Activated CD4-positive, alpha-beta T cell treated with anti-CD3 and anti-CD28 coated beads for 1 hour (primary cell): Measurements from ENCODE around the gene LRIT2.

Experiments
- DNase-seq: peaks from one replicate; pipeline ENCODE4 v3.0.0-alpha.2; 2020

Gene LRIT2

DNA sequence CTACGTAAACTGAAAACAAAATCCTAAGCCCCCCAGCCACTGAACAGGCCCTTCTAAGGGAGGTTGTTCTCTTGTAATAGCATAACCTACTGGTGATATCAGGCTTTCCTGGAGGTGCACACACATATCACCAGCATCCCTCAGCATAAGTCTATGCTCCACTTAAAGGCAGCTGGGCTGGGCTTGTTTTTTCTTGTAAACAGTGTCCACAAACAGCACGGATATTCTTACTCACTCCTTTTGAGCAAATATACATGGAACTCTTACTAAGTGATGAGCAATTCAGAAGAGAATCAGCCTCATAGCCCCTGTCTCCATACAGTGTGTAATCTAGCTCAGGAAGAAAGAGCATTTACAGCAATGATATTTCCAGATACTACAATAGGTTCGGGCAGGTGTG lies 13.6 kb upstream of the LRIT2 start:
- DNase-seq, result no peak

DNA sequence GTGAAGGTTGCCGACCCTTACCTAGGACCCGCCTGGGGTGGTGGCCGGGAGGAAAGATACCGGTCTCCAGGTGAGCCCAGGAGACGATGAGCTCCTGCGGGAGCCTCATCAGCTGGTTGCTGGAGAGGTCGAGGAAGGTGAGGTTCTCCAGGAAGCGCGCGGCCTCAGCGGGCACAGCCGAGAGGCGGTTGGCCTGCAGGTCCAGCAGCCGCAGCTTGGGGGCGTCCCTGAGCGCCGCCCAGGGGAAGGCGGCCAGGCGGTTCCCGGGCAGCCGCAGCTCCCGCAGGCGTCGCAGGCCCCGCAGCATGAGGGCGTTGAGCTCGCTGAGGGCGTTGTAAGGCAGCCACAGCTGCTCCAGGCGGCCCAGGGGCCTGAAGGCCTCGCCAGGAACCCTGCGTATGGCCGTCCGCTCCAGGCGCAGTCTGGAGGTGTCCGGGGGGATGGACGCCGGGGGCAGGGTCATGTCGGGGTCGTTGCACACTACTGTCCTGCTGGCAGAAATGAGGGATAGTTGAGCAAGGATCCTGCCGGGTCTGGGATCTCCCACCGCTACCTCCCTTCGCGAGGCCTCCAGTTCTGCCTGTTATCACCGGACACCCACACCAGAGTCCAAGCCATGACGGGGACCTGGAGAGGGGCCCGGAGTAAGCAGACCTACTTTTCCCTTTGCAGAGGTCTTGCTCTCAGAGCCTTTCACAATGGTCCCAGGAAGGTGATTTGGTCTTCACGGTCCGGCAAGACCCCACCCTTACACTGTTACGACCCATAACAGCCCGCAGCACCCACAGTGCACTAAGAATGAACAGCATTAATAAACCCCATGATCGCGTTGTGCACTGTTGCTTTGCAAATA lies 12.1 kb upstream of the LRIT2 start:
- DNase-seq, result no peak

GRCh38 chr10:84236807-84237198 lies 11.5 kb upstream of the LRIT2 start:
- DNase-seq, result no peak

GRCh38 chr10:84235096-84235495 lies 9.8 kb upstream of the LRIT2 start:
- no peak for DNase-seq

GRCh38 chr10:84234479-84234878 lies 9.1 kb upstream of the LRIT2 start:
- DNase-seq, result no peak

DNA sequence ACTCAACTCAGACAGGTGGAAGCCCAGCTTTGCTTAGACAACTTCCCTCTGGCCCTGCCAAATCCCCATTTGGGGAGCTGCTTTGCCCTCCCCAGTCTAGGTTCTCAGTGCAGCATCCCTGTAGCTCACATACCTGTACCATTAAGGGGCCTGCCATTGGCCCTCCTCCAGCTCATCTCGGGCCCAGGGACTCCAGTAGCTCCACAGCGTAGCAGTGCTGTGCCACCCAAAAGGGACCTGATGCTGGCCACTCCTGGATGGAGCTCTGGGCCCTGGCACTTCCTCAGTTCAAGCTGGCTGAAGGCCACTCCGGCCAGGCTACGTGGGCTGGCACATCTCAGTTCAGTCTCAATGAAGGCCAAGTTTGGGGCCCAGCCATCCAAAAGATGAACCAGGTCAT lies 8.6 kb upstream of the LRIT2 start:
- DNase-seq, result no peak

GRCh38 chr10:84232376-84232775 lies 7.0 kb upstream of the LRIT2 start:
- DNase-seq, result no peak

DNA sequence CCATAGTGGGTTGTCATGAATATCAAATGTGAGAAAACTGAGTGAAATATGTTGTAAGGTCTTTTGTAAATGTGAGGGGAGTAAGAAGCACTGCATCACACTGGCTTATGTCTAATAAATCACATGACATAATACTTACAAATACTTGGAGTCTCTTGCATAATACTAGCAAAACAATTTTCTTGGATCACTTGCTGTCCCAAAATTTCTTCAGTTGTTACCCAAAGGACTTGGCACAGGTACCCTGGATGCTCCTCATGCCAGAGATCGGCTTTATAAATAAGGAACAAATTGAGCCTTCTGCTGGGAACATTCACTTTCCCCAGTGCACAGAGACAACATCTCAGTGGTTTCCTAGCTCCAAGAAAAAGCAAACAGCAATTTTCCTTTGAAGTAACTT lies 5.0 kb upstream of the LRIT2 start:
- no peak for DNase-seq

DNA sequence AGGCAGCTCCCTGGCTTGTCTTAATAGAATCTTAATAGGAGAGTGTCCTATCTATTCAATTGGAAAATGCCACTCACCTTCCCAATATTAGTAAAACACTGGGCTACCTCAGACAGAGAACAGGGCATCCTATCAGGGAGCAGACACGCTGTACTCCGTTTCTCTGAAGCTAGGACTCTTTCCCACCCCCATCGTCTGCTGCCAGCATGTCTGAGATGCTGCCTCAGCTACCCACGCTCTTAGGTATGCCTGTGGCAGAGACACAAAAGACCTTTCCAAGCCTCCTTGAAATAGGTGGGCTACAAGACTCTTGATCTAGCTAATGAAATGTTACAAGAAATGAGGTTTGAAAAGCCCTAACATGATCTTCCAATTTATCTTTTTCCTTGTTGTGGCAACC lies 2.5 kb upstream of the LRIT2 start:
- no peak for DNase-seq

GRCh38 chr10:84226616-84227015 lies 1.3 kb upstream of the LRIT2 start:
- DNase-seq, result no peak

DNA sequence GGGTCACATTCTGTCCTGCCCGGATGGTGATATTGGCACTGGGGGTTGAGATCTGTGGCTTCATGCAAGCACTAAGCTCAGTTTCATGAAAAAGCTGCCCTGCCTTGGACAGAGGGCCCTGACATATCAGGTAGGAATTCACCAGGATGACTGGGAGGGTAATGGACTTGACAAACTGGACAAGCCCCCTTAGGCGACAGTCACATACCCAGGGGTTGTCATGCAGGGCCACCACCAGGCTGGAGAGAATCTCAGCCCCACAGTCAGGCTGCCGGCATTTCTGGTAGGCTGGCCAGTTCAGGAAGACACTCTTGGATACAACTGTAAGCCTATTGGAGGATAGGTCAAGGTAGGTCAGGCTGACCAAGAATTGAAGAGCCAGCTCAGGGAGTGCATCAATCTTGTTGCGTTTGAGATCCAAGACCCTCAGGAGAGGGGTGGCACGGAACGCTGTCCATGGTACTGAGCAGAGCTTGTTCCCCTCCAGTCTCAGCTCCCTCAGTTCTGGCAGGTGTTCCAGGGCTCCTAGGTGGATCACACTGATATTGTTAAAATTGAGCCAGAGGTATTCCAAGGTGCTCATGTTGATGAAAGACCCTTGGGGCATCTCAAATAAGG lies 824 bp downstream of the LRIT2 start:
- DNase-seq, result no peak

DNA sequence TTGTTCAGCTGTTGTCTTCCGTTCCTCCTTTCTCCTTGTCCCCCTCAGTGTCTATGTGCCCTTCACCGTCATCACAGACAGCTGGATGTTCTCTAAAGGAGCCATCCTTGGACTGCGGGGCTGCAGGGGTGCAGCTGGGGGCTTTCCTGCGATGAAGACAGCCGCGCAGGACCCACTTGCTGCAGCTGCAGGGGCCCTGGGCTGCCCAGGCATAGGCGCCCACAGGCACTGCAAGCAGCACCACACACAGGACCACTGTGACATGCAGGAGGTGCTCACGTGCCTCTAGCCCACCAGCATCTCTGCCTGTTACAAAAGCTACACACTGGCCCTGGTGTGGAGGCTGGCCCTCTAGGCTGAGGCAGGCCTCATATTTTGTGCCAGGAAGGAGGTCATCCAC lies 3.4 kb downstream of the LRIT2 start:
- DNase-seq, result no peak

DNA sequence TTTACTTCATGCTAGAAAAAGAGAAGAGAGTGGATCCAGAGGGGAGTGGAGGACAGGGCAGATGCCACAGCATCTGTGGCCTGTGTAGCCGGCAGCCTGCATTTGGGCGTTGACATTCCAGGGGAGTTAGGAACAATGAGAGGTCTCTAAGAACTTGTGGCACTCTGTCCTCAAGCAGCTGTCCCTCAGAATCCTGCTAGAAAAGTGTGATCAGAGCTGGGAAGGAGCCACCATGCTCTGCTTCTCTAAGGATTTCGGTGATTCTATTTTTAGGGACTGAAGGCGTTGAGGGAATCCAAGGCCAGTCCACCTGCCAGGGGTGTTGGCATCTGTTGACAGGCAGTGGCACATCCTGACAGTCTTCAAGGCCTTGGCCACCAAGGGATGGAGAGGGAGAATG lies 7.6 kb downstream of the LRIT2 start:
- DNase-seq, result no peak

- DNase-seq, result no peak
These were observed 8.5 kb downstream of the LRIT2 start for GRCh38 chr10:84216834-84217233.

DNA sequence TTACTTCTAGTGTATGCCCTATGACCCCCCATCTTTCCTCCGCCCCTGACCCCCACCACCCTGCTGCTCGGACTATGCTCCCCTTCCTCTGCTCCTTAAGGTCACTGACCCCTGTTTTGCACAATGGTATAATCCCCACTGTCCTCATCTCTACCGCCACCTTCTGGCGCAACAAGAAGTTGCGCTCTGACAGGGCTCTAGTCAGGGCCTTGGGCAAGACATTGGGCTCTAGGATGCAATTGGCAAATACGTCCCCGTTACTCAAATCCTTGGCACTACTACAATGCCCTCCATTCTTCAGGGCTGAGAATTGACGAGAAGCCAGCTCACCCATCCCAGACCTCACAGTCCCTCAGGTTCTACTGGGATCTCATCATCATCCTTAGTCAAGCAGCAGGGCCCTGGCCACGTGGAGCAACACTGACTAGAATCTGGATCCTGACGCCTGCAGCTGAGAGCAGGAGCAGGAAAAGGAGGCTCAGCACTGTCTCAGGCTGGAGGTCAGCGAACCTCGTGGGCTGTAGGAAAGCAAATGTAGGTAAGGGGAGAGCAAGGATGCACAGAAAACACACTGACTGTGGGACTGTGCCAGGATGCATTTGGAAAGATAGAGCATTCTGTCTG lies 10.6 kb downstream of the LRIT2 start:
- no peak for DNase-seq

DNA sequence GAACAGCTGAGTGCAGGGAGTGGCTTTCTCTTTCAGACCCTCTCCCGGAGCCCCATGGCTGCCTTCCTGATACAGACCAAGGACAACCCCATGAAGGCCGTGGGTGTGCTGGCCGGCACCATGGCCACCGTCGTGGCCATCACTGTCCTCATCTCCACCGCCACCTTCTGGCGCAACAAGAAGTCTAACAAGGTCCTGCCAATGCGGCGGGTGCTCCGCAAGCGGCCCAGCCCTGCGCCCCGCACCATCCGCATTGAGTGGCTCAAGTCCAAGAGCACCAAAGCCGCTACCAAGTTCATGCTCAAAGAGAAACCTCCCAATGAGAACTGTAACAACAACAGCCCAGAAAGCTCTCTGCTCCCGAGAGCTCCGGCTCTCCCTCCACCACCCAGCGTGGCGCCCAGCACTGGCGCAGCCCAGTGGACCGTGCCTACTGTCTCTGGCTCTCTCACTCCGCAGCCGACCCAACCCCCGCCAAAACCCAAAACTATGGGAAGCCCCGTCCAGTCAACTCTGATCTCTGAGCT lies 11.2 kb downstream of the LRIT2 start:
- DNase-seq, result no peak

GRCh38 chr10:84213076-84213475 lies 12.3 kb downstream of the LRIT2 start:
- DNase-seq, result no peak

- DNase-seq, result no peak
These were observed 13.3 kb downstream of the LRIT2 start for GRCh38 chr10:84212014-84212413.

DNA sequence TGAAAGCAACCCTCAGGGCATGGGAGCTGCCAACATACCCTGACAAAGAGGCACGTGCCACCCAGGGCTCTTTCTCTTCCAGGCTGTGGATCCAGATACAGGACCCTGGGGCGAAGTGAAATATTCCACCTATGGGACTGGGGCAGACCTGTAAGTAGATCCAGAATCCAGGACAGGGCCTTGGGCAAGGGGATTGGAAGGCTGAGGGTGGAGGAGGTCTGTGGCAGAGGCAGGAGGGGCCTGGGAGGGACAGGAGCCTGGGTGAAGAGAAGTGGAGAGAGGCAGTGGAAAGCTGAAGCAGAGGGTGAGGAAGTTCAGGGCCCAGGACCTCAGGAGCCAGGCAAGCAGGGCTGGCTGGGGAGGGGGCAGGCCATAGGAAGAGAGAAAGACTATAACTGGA lies 13.8 kb downstream of the LRIT2 start:
- no peak for DNase-seq

DNA sequence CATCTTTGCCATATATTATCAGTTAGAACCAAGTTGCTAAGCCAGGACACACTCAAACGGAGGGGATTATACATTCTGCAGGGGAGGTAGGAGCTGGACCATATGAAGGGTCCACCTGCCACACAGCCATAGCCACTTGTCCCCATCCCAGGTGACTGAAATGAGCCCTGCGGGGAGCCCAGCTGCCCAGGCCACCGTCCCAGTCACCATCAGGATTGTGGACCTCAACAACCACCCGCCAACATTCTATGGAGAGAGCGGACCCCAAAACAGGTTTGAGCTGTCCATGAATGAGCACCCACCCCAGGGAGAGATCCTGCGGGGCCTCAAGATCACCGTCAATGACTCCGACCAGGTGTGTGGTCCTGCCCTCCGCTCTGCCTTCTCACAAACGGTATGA lies 17.3 kb downstream of the LRIT2 start:
- no peak for DNase-seq

GRCh38 chr10:84205853-84206525 lies 19.4 kb downstream of the LRIT2 start:
- DNase-seq, result no peak

DNA sequence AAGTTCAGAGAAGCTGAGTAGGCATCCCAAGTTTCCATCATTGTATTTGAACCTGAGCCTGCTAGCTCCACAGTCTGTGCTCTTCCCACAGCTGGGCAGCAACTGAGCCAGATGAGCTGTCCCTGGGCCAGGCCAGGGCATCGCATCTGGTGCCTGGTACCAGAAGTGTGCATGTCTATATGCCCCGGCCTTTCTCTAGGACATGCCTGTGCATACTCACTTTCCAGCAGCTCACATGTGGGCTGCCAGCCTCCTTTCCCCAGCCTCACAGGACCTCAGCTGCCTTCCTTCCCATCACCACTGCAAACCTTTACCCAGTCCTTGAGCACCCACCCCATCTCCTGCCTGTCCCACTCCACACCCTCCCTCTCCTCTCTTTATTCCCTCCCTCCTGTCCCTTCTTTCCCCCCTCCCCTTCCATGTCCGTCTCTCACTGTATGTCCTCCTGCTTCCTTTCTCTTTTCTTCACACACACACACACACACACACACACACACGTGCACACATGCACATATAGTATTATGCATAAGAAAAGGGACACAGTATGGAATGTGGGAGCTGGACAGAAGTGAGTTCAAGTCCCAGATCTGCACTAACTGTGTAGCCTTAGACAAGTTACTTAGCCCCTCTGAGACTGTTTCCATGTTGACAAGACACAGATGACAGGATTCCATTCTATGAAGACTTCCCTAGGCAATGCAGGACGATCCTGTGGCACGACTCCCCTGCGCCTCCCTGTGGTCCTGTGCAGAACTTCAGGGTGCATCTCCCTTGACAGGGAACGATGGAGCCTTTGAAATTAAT lies 20.1 kb downstream of the LRIT2 start:
- DNase-seq, result peak; percentile 22

GRCh38 chr10:84204610-84205009 lies 20.7 kb downstream of the LRIT2 start:
- DNase-seq, result no peak
